AG04450 (cell line): ENCODE measurements around the gene HDAC7. TPM values are rescaled to one million over a fixed set of nuclear protein-coding genes. Genes with fewer than 3 reads are reported as not detected.

Source experiments
- CTCF ChIA-PET: fragments of 300-600, 350-600 bp; formaldehyde crosslinking; extraction: SDS; loops from one replicate; lab custom pipeline; 2022; ENCODE audit warnings: antibody characterized with exemption, inconsistent platforms; lab: Charles Lee
- POLR2A ChIA-PET: fragments of 350-600 bp; formaldehyde crosslinking; extraction: SDS; loops from one replicate; lab custom pipeline; 2021; ENCODE audit warnings: antibody characterized with exemption, inconsistent platforms; lab: Yijun Ruan, JAX
- DNase-seq: peaks from one replicate; pipeline ENCODE4 v3.0.0-alpha.2; 2011; ENCODE audit warnings: low read depth, low spot score
- H3K27ac ChIP-seq: one replicate; pipeline ENCODE4 v1.5.1; 2012; ENCODE audit warnings: low read depth, low read length, control low read depth
- H3K27me3 ChIP-seq: one replicate; pipeline ENCODE4 v1.6.0; 2012; ENCODE audit warnings: low read length; ENCODE audit not compliant: control insufficient read depth, insufficient read depth
- H3K4me3 ChIP-seq: 2 replicates; pipeline ENCODE4 v1.5.1; 2011; ENCODE audit warnings: mild to moderate bottlenecking, low read depth, low read length, control low read depth
- H3K9me3 ChIP-seq: 2 replicates; pipeline ENCODE4 v1.5.1; 2012; ENCODE audit warnings: low read length; ENCODE audit not compliant: control insufficient read depth, insufficient read depth
- polyA plus RNA-seq: library from polyadenylated mRNA; depleted of rRNA; stranded (reverse); fragments of >200 nt; gene quantifications from 2 replicates; pipeline ENCODE4 v1.2.3, GENCODE V29; 2011
- TF ChIP-seq, protein P1 (sequence below): IDR thresholded peaks from 2 replicates; pipeline ENCODE4 v1.5.1; 2011; ENCODE audit warnings: low read depth, low read length, control low read depth, inconsistent platforms

The HDAC7 gene
- polyA plus RNA-seq, 1 experiment, result 17.1 TPM

DNA sequence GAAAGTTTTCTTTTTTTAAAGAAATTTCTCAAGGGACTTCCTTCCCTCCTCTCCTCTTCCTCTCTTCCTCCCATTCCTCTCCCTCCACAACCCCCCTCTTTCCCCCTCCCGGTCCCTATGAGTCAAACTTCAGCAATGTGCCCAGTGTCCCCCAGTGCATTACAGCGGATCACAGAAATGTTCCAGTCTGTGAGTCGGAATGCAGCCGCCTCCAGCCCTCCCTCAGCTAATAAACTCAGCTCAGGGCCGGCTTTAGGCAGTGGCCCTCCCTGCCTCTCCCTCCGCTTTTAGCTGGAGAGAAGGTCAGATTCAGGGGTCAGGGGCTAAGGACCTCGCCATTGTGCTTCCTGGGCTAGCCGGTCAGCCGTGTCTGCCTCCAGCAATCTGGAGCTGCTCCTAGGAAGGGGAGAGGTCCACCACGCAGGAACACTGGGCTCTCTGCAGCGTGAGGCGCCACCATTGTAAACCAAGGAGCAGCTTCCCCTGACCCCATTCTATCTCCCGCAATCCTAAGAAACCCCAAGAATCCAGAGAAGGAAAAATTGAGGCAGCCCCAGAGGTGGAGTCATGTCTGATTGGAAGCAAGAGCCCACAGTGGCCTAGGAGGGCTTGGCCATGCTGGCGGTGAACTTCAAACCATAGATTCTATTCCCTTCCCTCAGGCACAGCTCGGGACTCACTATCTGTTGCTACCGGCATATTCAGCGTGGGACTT lies 1.1 kb upstream of the HDAC7 start:
- no peaks in the 10 kb centered on the region; the same call in 1 of the 2 replicates for H3K9me3 ChIP-seq
- no peaks in the 10 kb centered on the region for H3K27me3 ChIP-seq
- peak overlapping the region; percentile 99 for H3K27ac ChIP-seq
- ChIA-PET POLR2A (interaction anchor here (0.6 to 1.4 kb wide), 9 partner anchors 9 to 181 kb away, joined by 3 to 19 read pairs (median 11); no protein-coding TSS in a partner anchor), CTCF (interaction anchor here (0.6 to 2.1 kb wide), 6 partner anchors 11 to 350 kb away, joined by 4 to 13 read pairs (median 5); no protein-coding TSS in a partner anchor)
- DNase-seq, result peak; percentile 88
- peak overlapping the region; percentile 91 for H3K4me3 ChIP-seq
- TF ChIP-seq, protein P1, sequence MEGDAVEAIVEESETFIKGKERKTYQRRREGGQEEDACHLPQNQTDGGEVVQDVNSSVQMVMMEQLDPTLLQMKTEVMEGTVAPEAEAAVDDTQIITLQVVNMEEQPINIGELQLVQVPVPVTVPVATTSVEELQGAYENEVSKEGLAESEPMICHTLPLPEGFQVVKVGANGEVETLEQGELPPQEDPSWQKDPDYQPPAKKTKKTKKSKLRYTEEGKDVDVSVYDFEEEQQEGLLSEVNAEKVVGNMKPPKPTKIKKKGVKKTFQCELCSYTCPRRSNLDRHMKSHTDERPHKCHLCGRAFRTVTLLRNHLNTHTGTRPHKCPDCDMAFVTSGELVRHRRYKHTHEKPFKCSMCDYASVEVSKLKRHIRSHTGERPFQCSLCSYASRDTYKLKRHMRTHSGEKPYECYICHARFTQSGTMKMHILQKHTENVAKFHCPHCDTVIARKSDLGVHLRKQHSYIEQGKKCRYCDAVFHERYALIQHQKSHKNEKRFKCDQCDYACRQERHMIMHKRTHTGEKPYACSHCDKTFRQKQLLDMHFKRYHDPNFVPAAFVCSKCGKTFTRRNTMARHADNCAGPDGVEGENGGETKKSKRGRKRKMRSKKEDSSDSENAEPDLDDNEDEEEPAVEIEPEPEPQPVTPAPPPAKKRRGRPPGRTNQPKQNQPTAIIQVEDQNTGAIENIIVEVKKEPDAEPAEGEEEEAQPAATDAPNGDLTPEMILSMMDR, result no peak

DNA sequence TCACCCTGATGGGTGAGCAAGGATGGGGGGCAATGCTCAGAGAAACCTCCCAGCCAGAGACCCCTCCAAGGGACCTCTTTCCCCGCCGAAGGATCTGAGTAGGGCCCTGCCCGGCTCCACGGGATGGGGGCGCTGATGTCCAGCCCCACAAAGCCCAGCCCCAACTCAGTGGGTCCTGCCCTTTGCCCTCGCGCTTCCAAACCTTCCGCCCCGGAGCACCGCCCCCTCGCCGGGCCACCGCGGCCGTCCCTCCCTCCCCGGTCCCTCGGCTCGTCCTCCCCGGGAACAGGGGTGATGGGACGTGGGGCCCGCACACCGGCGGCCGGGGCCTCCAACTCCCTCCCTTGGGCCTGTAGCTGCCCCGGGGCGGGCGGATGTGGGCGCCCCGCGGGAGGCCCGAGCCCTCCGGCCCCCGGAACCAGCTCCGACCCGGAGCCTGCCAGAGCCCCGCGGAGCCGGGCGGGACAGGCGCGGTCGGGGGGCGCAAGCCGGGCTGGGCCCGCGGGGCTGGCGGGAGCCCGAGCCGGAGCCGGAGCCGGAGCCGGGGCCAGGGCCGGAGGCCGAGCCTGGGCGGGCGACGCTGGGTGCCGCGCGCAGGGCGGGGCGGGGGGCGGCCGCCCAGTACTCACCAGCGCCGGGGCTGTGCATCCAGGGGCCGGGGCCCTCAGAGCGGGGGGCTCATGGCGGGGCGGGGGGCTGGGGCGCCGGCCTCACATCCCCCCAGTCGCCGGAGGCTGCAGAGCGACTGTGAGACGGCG lies 386 bp downstream of the HDAC7 start:
- POLR2A ChIA-PET, result interaction anchor here (0.6 kb wide), 1 partner anchor 39 kb away, joined by 8 read pairs; no protein-coding TSS in a partner anchor
- Histone ChIP-seq H3K27ac (peak overlapping the region; percentile 61), H3K27me3 (no peaks in the 10 kb centered on the region), H3K4me3 (peak overlapping the region; percentile 91), H3K9me3 (no peaks in the 10 kb centered on the region; the same call in 1 of the 2 replicates)
- CTCF ChIA-PET, result interaction anchor here (0.6 to 2.7 kb wide), 4 partner anchors 14 to 274 kb away, joined by 3 to 22 read pairs (median 6); no protein-coding TSS in a partner anchor
- TF ChIP-seq, protein P1, result peak; percentile 34
- DNase-seq, result no peak

GRCh38 chr12:47818467-47819137 lies 1.1 kb downstream of the HDAC7 start:
- DNase-seq, result no peak
- Histone ChIP-seq H3K9me3 (no peaks in the 10 kb centered on the region; the same call in 1 of the 2 replicates), H3K4me3 (peak overlapping the region; percentile 91), H3K27me3 (no peaks in the 10 kb centered on the region), H3K27ac (peak overlapping the region; percentile 61)
- TF ChIP-seq, protein P1, result no peak
- ChIA-PET POLR2A (interaction anchor here (0.6 to 1.3 kb wide), 3 partner anchors 10 to 38 kb away, joined by 3 to 8 read pairs (median 3); no protein-coding TSS in a partner anchor), CTCF (interaction anchor here (2.3 to 2.7 kb wide), 4 partner anchors 10 to 76 kb away, joined by 9 to 22 read pairs (median 9); no protein-coding TSS in a partner anchor)

DNA sequence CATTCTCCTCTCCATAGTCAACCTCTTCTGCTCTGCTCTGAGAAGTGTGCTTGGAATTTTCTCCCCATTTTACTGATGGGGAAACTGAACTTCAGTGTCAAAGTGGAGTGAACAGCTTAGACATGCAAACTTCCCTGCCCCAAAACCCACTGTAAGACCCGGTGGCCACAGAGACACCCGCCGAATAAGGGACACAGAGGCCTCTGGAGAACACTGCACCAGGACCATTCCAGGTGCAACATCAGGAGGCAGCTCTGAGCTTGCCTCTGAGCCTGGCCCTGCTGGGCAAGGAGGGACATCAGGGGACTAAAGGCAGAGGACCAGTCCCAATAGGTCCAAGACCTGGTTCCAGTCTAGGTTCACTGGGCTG lies 1.7 kb downstream of the HDAC7 start:
- H3K27me3 ChIP-seq, result no peaks in the 10 kb centered on the region
- CTCF ChIA-PET, result interaction anchor here (1.2 to 2.7 kb wide), 5 partner anchors 10 to 76 kb away, joined by 3 to 22 read pairs (median 9); no protein-coding TSS in a partner anchor
- H3K27ac ChIP-seq, result no peak overlapping the region
- TF ChIP-seq, protein P1, result no peak
- no peaks in the 10 kb centered on the region; the same call in 1 of the 2 replicates for H3K9me3 ChIP-seq
- POLR2A ChIA-PET, result interaction anchor here (0.6 to 1.4 kb wide), 3 partner anchors 10 to 36 kb away, joined by 3 to 6 read pairs (median 3); no protein-coding TSS in a partner anchor
- H3K4me3 ChIP-seq, result peak overlapping the region; percentile 91
- DNase-seq, result no peak
